Suppressor macrophage treated with lipopolysaccharide for 1 hour (primary cell): ENCODE data around the gene TRIP12.
A peak's percentile ranks its signal among the peaks of the same experiment; 100 is the strongest.
"Not testable (repeated sequence)": the region's sequence is repeated elsewhere in the genome, so short reads cannot be mapped to it uniquely, and the experiment has no call there.

Experiments
- DNase-seq, 3 donors: peaks; one replicate each; pipeline ENCODE4 v3.0.0-alpha.2; 2020 to 2022

The TRIP12 gene

DNA sequence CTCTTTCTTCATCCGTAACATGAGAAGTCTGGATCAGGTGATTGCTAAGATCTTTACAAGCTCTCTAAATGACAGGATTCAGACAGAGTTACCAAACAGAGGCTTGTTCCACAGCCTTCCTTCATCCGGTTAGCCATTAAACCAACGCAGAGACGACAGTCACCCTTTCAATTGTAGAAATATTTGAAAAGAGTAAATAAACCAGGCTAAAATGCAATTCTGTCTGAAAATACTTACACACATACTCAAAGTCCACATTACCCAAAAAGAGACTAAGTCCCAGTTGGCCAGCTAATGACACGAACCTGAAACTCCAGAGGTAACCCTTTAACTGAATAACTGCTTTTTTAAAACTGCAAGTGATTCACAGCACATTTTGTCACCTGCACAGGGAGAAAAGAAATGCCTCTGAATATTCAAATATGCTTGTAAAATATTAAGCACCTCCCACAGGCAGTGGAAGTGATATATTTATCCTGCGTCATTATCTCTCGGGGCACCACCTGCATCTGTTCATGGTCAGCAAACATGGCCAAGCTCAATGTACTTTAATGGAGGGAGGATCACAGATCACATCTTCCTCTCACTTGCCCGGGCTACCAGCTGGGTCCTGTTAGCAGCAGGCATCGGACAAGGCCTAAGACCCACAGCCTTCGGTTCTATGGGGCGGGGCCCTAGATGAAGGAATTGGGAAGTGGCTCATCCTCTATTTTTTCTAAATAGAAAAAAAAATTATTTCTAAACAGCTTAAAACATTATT is 168.7 kb downstream of the TRIP12 start:
- no peak for DNase-seq

GRCh38 chr2:229749779-229750178 is 172.0 kb downstream of the TRIP12 start:
- peak; percentile 31 to 45 (median 35) for DNase-seq

- DNase-seq, result no peak
These were observed 172.9 kb downstream of the TRIP12 start for GRCh38 chr2:229748950-229749349.

DNA sequence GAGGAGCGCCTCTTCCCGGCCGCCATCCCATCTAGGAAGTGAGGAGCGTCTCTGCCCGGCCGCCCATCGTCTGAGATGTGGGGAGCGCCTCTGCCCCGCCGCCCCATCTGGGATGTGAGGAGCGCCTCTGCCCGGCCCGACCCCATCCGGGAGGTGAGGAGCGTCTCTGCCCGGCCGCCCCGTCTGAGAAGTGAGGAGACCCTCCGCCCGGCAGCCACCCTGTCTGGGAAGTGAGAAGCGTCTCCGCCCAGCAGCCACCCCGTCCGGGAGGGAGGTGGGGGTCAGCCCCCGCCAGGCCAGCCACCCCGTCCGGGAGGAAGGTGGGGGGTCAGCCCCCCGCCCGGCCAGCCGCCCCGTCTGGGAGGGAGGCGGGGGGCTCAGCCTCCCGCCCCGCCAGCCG is 179.1 kb downstream of the TRIP12 start:
- DNase-seq, result not testable (repeated sequence)

DNA sequence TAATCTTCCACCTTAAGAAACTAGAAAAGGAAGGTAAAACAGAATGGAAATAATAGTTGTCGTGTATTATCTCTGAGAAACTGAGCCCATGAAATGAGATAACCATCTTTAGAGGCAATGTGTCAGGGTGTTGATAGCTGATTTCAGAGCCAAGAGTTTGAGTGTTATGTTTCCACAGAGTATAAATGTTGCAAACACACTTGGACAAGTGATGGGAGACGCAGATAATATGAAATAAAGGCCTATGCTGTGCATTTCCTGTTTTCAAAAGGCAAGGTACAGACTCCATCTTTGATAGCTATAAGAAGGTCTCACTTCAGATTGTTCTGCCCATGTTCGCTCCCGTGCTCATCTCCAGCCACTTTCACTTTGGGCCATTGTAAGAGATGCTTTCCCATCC is 181.5 kb downstream of the TRIP12 start:
- no peak for DNase-seq

GRCh38 chr2:229738024-229738625 is 183.7 kb downstream of the TRIP12 start:
- DNase-seq, result no peak

DNA sequence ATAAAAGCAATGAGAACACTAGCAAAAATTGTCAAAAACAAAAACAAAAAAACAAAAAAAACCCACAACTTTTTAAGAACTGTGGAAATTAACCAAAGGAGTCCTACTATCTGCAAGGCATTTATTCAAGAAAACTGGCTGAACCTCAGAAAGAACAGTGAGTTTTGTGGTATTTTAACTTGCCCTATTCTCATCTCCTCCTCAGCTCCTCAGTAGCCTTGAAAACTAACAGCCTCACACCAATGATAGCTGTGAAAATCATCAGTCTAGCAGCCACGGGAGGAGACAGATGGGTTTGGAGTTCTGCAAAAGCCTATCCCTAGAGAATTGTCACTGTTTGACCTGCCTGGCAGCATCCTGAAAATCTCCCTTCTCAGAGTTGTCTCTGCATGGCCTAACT is 187.4 kb downstream of the TRIP12 start:
- DNase-seq, result no peak

DNA sequence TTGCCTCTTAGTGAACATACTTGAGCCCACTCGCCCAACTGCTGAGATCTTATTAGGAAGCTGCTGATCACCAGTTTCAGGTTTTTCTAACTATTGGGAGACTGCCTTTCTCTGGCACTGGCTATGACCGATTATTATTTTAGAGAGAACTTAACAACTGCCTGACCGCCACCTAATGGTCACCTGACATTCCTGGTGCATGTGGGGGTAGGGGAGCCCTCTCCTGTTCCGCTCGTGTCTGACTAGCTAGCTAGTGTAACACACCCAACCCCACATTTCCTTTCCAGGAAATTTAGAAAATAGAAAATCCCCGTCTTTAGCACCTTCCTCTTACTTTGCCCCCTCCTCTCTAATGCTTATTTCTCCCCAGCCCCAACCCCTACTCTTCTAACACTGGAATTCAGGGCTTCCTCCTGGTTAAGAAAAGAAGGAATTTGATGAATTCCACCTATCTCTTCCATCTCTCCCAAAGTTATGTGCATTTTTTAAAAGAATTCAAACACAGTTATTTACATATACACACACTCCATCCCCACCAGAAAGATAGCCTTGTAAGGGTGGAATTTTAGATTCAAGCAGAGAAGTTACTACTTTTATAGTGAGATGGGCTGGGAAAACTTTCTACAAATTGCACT is 188.1 kb downstream of the TRIP12 start:
- DNase-seq, result no peak

DNA sequence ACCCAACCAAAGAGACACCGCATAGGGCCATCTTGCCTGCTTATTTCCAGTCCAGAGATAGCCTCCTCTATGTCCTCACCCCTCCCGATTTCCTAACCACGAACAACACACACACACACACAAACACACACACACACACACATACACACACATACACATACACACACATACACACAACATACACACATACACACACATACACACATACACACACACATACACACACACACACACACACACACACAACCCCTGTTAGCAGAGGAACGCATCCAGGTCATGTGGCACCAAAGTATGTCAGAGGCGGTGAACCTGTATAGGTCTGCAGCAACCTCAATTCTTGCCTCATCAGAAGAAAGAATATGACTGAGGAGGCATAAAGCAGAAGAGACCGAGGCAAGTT is 188.9 kb downstream of the TRIP12 start:
- no peak for DNase-seq

DNA sequence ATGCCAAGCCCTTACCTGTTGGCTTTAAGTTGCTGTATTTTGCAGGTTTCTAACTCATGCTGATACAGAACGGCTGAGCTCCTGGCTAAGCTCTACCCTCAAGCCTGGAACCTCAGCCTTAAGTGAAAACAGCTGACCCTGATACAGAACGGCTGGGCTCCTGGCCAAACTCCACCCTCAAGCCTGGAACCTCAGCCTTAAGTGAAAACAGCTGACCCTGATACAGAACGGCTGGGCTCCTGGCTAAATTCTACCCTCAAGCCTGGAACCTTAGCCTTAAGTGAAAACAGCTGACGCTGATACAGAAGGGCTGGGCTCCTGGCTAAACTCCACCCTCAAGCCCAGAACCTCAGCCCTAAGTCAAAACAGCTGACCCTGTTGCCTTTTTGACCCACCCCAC is 189.9 kb downstream of the TRIP12 start:
- no peak for DNase-seq

DNA sequence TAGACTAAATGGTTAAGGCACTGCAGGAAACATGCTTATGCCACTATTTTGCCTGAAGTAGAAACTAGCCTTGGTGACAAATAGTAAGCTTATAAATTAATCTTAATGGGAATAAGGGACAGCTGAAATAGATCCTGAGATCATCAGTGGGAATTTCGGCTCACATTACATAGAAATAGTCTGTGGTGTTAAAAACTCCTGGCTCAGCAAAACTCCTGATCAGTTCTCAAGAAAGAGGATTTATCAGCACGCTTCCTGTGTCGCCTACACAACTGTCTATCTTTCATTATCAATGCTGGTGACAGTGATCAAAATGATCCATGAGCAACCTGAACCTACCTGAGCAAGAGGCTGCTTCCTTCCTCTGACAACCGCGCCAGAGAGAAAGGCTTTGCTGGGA is 190.4 kb downstream of the TRIP12 start:
- DNase-seq, result no peak

DNA sequence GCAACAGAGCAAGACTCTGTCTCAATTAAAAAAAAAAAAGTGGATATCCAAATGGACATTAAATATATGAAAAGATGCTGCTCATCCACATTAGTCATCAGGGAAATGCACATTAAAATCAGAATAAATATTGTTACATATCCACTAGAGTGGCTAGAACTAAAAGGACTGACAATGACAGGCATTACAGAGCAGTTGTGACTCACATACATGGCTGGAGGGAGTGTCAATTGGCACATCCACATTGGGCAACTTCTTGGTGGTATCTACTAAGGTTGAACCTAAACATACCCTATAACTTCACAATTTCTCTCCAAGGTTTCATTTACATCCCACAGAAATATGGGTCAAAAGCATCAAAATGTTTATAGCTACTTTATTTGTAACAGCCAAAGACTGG is 193.4 kb downstream of the TRIP12 start:
- peak in 2 of 3 donors; percentile 14 to 21 for DNase-seq

- no peak for DNase-seq
These were observed 195.2 kb downstream of the TRIP12 start for GRCh38 chr2:229726643-229727042.

- DNase-seq, result no peak
These were observed 195.9 kb downstream of the TRIP12 start for GRCh38 chr2:229725716-229726574.

- peak; percentile 8 to 23 (median 20) for DNase-seq
These were observed 198.6 kb downstream of the TRIP12 start for GRCh38 chr2:229723192-229723591.

DNA sequence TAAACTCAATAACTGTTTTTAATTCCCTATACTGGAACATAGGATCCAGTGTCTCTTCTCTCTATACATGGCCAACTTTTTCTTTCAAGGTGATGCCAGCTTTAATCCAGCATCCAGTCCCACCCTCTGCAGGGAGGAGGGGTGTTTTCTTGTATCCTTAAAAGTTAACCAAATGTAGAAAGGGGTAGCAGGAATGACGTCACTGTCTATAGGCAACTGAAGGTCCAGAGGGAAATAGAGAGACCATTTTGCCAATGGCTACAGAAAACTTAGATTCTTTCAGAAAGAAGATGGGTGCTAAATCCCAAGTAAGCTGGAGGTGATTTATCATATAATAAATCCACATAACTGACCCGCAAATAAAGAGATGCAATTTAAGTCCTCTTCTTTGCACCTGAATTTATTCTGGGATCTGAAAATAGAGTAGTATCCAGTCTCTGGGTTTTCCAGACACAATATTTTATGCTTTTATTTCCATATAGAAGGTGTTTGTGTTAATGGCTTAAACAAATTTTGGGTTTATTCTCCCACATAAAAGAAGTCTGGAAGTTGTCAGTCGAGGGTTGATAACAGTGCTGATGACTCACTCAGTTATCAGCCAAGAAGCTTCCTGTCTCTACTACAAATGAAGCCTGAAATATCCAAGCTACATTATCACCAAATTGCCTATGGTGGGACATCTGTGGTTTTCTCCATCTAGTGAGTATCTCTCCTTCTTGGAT is 201.7 kb downstream of the TRIP12 start:
- no peak for DNase-seq

DNA sequence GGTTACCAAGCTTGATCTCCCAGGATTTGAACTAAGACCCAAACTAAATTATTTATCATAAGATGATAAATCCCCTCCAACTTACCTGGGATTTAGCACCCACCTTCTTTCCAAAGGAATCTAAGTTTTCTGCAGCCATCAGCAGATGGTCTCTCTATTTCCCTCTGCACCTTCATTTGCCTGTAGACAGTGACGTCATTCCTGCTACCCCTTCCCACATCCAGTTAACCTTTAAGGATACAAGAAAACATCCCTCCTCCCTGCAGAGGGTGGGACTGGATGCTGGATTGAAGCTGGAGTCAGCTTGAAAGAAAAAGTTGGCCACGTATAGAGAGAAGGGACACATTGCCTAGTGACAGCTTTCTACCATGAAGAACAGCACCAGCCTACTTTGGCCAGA is 203.8 kb downstream of the TRIP12 start:
- no peak for DNase-seq

DNA sequence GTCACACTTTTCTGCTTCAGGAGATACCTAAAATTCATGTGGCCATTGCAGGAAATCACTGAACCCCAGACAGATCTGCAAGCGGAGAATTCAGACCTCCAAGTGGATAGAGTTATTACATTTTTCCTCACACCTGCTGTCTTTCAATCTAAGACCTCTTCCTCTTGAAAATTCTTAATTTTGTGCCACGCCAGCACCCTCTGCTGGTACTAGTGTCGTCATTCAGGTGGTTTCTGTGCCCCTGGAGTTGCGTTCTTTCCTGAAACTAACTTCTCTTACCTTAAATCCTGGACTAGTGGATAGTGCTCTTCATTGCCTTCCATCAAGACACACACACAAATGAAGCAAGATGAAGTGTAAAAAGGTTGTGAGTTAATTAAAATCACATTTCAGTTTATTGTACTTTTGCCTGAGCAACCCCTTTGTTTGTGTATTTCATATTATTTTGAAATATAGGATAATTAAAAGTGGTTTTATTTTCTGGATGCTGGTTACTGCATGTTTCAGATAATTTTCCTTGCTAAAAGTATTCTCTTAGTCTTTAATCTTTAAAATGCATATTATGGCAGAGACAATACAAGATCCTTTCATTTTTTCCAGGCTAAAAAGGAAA is 205.8 kb downstream of the TRIP12 start:
- peak in 2 of 3 donors; percentile 16 to 17 for DNase-seq

- DNase-seq, result peak; percentile 60 to 84 (median 68)
These were observed 206.9 kb downstream of the TRIP12 start for GRCh38 chr2:229714736-229715541.

DNA sequence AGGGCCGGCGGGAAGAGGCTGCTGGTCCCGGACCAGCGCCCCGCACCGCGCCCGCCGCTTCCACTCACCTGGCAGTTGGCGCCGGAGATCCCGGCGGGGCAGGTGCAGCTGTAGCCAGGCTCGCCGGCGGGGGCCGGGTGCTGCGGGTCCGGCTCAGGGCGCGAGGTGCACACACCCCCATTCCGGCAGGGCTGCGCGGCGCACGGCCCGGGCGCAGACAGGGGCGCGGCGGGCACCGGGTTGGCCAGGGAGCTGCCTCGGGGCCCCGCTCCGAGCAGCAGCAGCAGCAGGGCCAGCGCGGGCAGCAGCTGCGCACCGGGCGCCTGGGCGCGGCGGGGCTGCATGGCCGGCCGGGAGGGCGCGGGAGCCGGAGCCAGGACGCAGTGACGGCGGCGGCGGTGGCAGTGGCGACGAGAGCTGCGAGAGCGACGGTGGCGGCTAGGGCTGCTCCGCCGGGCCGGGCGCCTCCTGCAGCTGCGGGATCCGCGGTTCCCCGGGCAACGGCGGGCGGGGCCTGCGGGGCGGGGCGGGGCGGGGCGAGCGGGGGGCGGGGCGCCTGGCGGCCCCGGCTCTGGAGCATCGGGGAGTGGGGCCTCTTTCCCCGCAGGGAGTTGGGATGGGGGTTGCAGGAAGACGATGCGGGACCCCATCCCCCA is 207.6 kb downstream of the TRIP12 start, which contains the start of gene DNER:
TSS of gene DNER (minus strand) at position 476 of the 656 bp plus-strand sequence. CDS start at position 344, 132 bp downstream.
- peak; percentile 20 to 57 (median 21) for DNase-seq
